ENCODE data around the gene THPO. TPM values are rescaled to one million over a fixed set of nuclear protein-coding genes. Genes with fewer than 3 reads are reported as not detected.
A peak's percentile ranks its signal among the peaks of the same experiment; 100 is the strongest.

THPO gene
- total and polyA plus RNA-seq, 12 donors = 0.16 to 1.3 (median 0.56) TPM; not detected in 3

GRCh38 chr3:184325269-184325668, 52.7 kb downstream of the THPO start:
- DNase-seq (no peak), ATAC-seq (no peak)
- Histone ChIP-seq H3K4me3 (no peak overlapping the region), H3K27ac (no peak overlapping the region), H3K27me3 (no peaks in the 10 kb centered on the region), H3K9me3 (no peaks in the 10 kb centered on the region), H3K36me3 (peaks cover 30 to 100% (median 99%) of the 10 kb centered on the region in 9 donors), H3K4me1 (peaks cover 0 to 35% (median 24%) of the 10 kb centered on the region in 9 donors)
- intact Hi-C loops (cut with DNase I) = no loop called here
- WGBS, 2 donors = 90 to 92% methylated on average over 13 of the region's 13 CpGs
- no peak for TF ChIP-seq CTCF (IDR thresholded peaks at IDR 0.05)

GRCh38 chr3:184323696-184324095, 54.3 kb downstream of the THPO start:
- DNase-seq = no peak
- peak overlapping the region in 2 of 10 donors; percentile 4 to 31 for H3K27ac ChIP-seq
- peaks cover 7 to 49% (median 36%) of the 10 kb centered on the region in 9 donors for H3K4me1 ChIP-seq

GRCh38 chr3:184322731-184323487, 55.1 kb downstream of the THPO start:
- intact Hi-C loops (cut with DNase I) = no loop called here
- no peaks in the 10 kb centered on the region for H3K9me3 ChIP-seq
- peaks cover 25 to 90% (median 85%) of the 10 kb centered on the region in 9 donors for H3K36me3 ChIP-seq
- ATAC-seq (peak in 1 of 8 donors; percentile 43), DNase-seq (no peak)
- WGBS, 2 donors = 83 to 88% methylated on average over 20 of the region's 20 CpGs
- TF ChIP-seq CTCF (IDR thresholded peaks at IDR 0.05) = no peak
- no peak overlapping the region for H3K4me3 ChIP-seq
- H3K27me3 ChIP-seq = no peaks in the 10 kb centered on the region
- H3K4me1 ChIP-seq = peaks cover 7 to 57% (median 42%) of the 10 kb centered on the region in 9 donors
- H3K27ac ChIP-seq = peak overlapping the region in 6 of 10 donors; percentile 2 to 92 (median 56)

More at GRCh38 chr3:184323696-184324095, 54.3 kb downstream of the THPO start:
- H3K9me3 ChIP-seq = no peaks in the 10 kb centered on the region
- H3K36me3 ChIP-seq = peaks cover 25 to 90% (median 86%) of the 10 kb centered on the region in 9 donors
- no peaks in the 10 kb centered on the region for H3K27me3 ChIP-seq
- no peak overlapping the region for H3K4me3 ChIP-seq
- ATAC-seq = no peak
- intact Hi-C loops (cut with DNase I) = no loop called here
- WGBS, 2 donors = 82 to 87% methylated on average over 8 of the region's 8 CpGs
- no peak for TF ChIP-seq CTCF (IDR thresholded peaks at IDR 0.05)

Other genes starting within 250 kb of the THPO start
- 10 to 100 TPM; 26.8 to 37.3 (median 31.6) TPM for gene EIF2B5, start 242.8 kb downstream of the THPO start, total RNA-seq
- 10 to 100 TPM; 30.6 to 44.6 TPM for gene EIF2B5, start 242.8 kb downstream of the THPO start, polyA plus RNA-seq
- gene DVL3, start 222.8 kb downstream of the THPO start, total RNA-seq = 10 to 100 TPM; 52.6 to 81.7 (median 68.6) TPM
- gene DVL3, start 222.8 kb downstream of the THPO start, polyA plus RNA-seq = 10 to 100 TPM; 37.5 to 42.0 TPM
- gene AP2M1, start 203.4 kb downstream of the THPO start, total RNA-seq = 100 to 1,000 TPM; 263 to 371 (median 321) TPM
- 100 to 1,000 TPM; 187 to 390 TPM for gene AP2M1, start 203.4 kb downstream of the THPO start, polyA plus RNA-seq
- gene ABCF3, start 192.0 kb downstream of the THPO start, total RNA-seq = 10 to 100 TPM; 60.1 to 90.7 (median 68.3) TPM
- 10 to 100 TPM; 78.0 to 87.9 TPM for gene ABCF3, start 192.0 kb downstream of the THPO start, polyA plus RNA-seq
- under 1 TPM in 1 of 10 donors, not detected in 9; 0.09 TPM for gene VWA5B2, start 148.6 kb downstream of the THPO start, total RNA-seq
- gene VWA5B2, start 148.6 kb downstream of the THPO start, polyA plus RNA-seq = under 1 TPM in 1 of 2 donors, not detected in 1; 0.03 TPM
- 10 to 100 TPM; 10.7 to 25.1 (median 13.3) TPM for gene ALG3, start 129.2 kb downstream of the THPO start, total RNA-seq
- gene ALG3, start 129.2 kb downstream of the THPO start, polyA plus RNA-seq = 10 to 100 TPM; 16.8 to 63.6 TPM
- gene EEF1AKMT4, start 128.5 kb downstream of the THPO start, total RNA-seq = 1 to 10 TPM in 7 of 10 donors, under 1 TPM in 3; 0.49 to 2.3 (median 1.1) TPM
- 10 to 100 TPM in 1 of 2 donors, under 1 TPM in 1; 0.95 to 19.4 TPM for gene EEF1AKMT4, start 128.5 kb downstream of the THPO start, polyA plus RNA-seq
- gene CAMK2N2, start 116.7 kb downstream of the THPO start, total RNA-seq = under 1 TPM in 3 of 10 donors, not detected in 7; 0.20 to 0.30 (median 0.25) TPM
- under 1 TPM in 1 of 2 donors, not detected in 1; 0.12 TPM for gene CAMK2N2, start 116.7 kb downstream of the THPO start, polyA plus RNA-seq
- gene ECE2, start 102.2 kb downstream of the THPO start, total RNA-seq = under 1 TPM in 2 of 10 donors, not detected in 8; 0.20 to 0.28 TPM
- gene ECE2, start 102.2 kb downstream of the THPO start, polyA plus RNA-seq = not detected
- gene PSMD2, start 79.0 kb downstream of the THPO start, total RNA-seq = 100 to 1,000 TPM; 210 to 254 (median 231) TPM
- 100 to 1,000 TPM in 1 of 2 donors, 10 to 100 TPM in 1; 49.0 to 288 TPM for gene PSMD2, start 79.0 kb downstream of the THPO start, polyA plus RNA-seq
- 100 to 1,000 TPM; 203 to 316 (median 209) TPM for gene EIF4G1, start 63.6 kb downstream of the THPO start, total RNA-seq
- 100 to 1,000 TPM; 142 to 277 TPM for gene EIF4G1, start 63.6 kb downstream of the THPO start, polyA plus RNA-seq
- gene FAM131A, start 40.6 kb downstream of the THPO start, total RNA-seq = 10 to 100 TPM; 23.0 to 36.5 (median 26.7) TPM
- 10 to 100 TPM; 21.6 to 32.5 TPM for gene FAM131A, start 40.6 kb downstream of the THPO start, polyA plus RNA-seq
- gene CLCN2, start 16.6 kb downstream of the THPO start, total RNA-seq = 1 to 10 TPM; 1.3 to 3.0 (median 2.4) TPM
- 1 to 10 TPM; 1.6 to 8.4 TPM for gene CLCN2, start 16.6 kb downstream of the THPO start, polyA plus RNA-seq
- 10 to 100 TPM; 17.4 to 31.0 (median 22.9) TPM for gene POLR2H, start 16.5 kb downstream of the THPO start, total RNA-seq
- gene POLR2H, start 16.5 kb downstream of the THPO start, polyA plus RNA-seq = 10 to 100 TPM; 55.1 to 63.7 TPM
- 10 to 100 TPM in 1 of 10 donors, 1 to 10 TPM in 9; 1.4 to 10.9 (median 3.7) TPM for gene CHRD, start 1.8 kb upstream of the THPO start, total RNA-seq
- 10 to 100 TPM in 1 of 2 donors, 1 to 10 TPM in 1; 7.5 to 17.3 TPM for gene CHRD, start 1.8 kb upstream of the THPO start, polyA plus RNA-seq
- gene EPHB3, start 183.6 kb upstream of the THPO start, total RNA-seq = 1 to 10 TPM in 7 of 10 donors, under 1 TPM in 3; 0.38 to 4.0 (median 2.3) TPM
- under 1 TPM; 0.51 to 0.96 TPM for gene EPHB3, start 183.6 kb upstream of the THPO start, polyA plus RNA-seq

Data from heart right ventricle (tissue), 16 donors.